ELR (cell line): ENCODE data around the gene STK32B.
"Not testable (repeated sequence)": the region's sequence is repeated elsewhere in the genome, so short reads cannot be mapped to it uniquely, and the experiment has no call there.

Experiments used
- DNase-seq: peaks from one replicate; pipeline ENCODE4 v3.0.0-alpha.2; 2015; ENCODE audit warnings: low read depth

STK32B gene

GRCh38 chr4:5051278-5052203 is at the start of gene STK32B:
STK32B (plus strand) TSS chr4:5051480.
- peak; percentile 79 for DNase-seq

- not testable (repeated sequence) for DNase-seq
Measured at GRCh38 chr4:5001641-5002040, 49.6 kb upstream of the STK32B start.

- DNase-seq = no peak
Measured at GRCh38 chr4:5003372-5003857, 47.9 kb upstream of the STK32B start.

GRCh38 chr4:5003918-5004317 is 47.4 kb upstream of the STK32B start:
- no peak for DNase-seq

- no peak for DNase-seq
Measured at GRCh38 chr4:5004496-5004895, 46.8 kb upstream of the STK32B start.

- not testable (repeated sequence) for DNase-seq
Measured at GRCh38 chr4:5006932-5007331, 44.3 kb upstream of the STK32B start.

GRCh38 chr4:5009796-5010195 is 41.5 kb upstream of the STK32B start:
- DNase-seq = no peak

- DNase-seq = no peak
Measured at GRCh38 chr4:5010984-5011383, 40.3 kb upstream of the STK32B start.

GRCh38 chr4:5012244-5012898 is 38.9 kb upstream of the STK32B start:
- DNase-seq = no peak

GRCh38 chr4:5012958-5013357 is 38.3 kb upstream of the STK32B start:
- no peak for DNase-seq

GRCh38 chr4:5014007-5014682 is 37.1 kb upstream of the STK32B start:
- no peak for DNase-seq

- peak; percentile 6 for DNase-seq
Measured at GRCh38 chr4:5018096-5018495, 33.2 kb upstream of the STK32B start.

- DNase-seq = no peak
Measured at GRCh38 chr4:5018603-5019002, 32.7 kb upstream of the STK32B start.

- DNase-seq = no peak
Measured at GRCh38 chr4:5019274-5019673, 32.0 kb upstream of the STK32B start, which contains the start of gene CYTL1. CYTL1 (minus strand) TSS chr4:5019458; CDS start chr4:5019445, 13 bp downstream.

GRCh38 chr4:5019796-5020195 is 31.5 kb upstream of the STK32B start:
- no peak for DNase-seq

GRCh38 chr4:5020341-5020740 is 30.9 kb upstream of the STK32B start:
- DNase-seq = no peak

- DNase-seq = no peak
Measured at GRCh38 chr4:5021546-5021945, 29.7 kb upstream of the STK32B start.

GRCh38 chr4:5024673-5025072 is 26.6 kb upstream of the STK32B start:
- no peak for DNase-seq

- DNase-seq = no peak
Measured at GRCh38 chr4:5026371-5026770, 24.9 kb upstream of the STK32B start.

- DNase-seq = no peak
Measured at GRCh38 chr4:5027346-5027745, 23.9 kb upstream of the STK32B start.

GRCh38 chr4:5028480-5028879 is 22.8 kb upstream of the STK32B start:
- DNase-seq = no peak

- no peak for DNase-seq
Measured at GRCh38 chr4:5029447-5029846, 21.8 kb upstream of the STK32B start.

GRCh38 chr4:5030221-5030620 is 21.1 kb upstream of the STK32B start:
- DNase-seq = no peak
